ENCODE data around the gene NSMCE4A. TPM values are rescaled to one million over a fixed set of nuclear protein-coding genes. Genes with fewer than 3 reads are reported as not detected.

NSMCE4A gene
- polyA plus RNA-seq, 1 donor (not counting 4 experiments of a cell fraction or from before 2014, with no cell fraction given) = 52.0 TPM

- H3K79me2 ChIP-seq (ENCODE audit: control insufficient read depth, insufficient read depth, low read length) = no peaks in the 10 kb centered on the region
- no peak for TF ChIP-seq EZH2 (IDR thresholded peaks at IDR 0.05; ENCODE audit: low read length)
- TF ChIP-seq CTCF (optimal IDR thresholded peaks at IDR 0.05 in 1 of 3, IDR thresholded peaks at IDR 0.05 in 1 of 3, conservative IDR thresholded peaks at IDR 0.05 in 1 of 3; ENCODE audit: extremely low read depth in 1 of 3, insufficient read depth in 2 of 3, low read length in 3 of 3) = no peak
- DNase-seq (ENCODE audit: low read depth, low spot score) = no peak
- H3K4me3 ChIP-seq (ENCODE audit: control insufficient read depth in 2 of 3, extremely low read depth in 1 of 3, insufficient read depth in 2 of 3, low read depth in 1 of 3, low read length in 3 of 3) = no peak overlapping the region
- dilution Hi-C loops (cut with MboI; ENCODE audit: extremely low pct_ligation_motif_present, low sequenced_read_pairs) = no loop called here
- H3K27me3 ChIP-seq (ENCODE audit: control insufficient read depth, extremely low read depth, insufficient read depth, low read length) = peaks cover 6% of the 10 kb centered on the region
- no peak overlapping the region for H3K27ac ChIP-seq (ENCODE audit: control insufficient read depth, insufficient read depth, low read length)
- no peaks in the 10 kb centered on the region for H3K9me3 ChIP-seq (ENCODE audit: control insufficient read depth, low read depth, low read length)
- H3K36me3 ChIP-seq (ENCODE audit: control insufficient read depth in 2 of 2, extremely low read depth in 1 of 2, insufficient read depth in 2 of 2, low read length in 2 of 2) = no peaks in the 10 kb centered on the region
- no peaks in the 10 kb centered on the region for H3K9me1 ChIP-seq (ENCODE audit: control insufficient read depth, extremely low read depth, insufficient read depth, low read length)
- no peak overlapping the region for H3K4me2 ChIP-seq (ENCODE audit: control insufficient read depth, extremely low read depth, insufficient read depth, low read depth, low read length)
- FAIRE-seq = no peak
- peaks cover 21% of the 10 kb centered on the region for H3K4me1 ChIP-seq (ENCODE audit: control insufficient read depth, extremely low read depth, insufficient read depth, low read length)
- H2AFZ ChIP-seq (ENCODE audit: control insufficient read depth, low read length) = no peak overlapping the region
- no peaks in the 10 kb centered on the region for H4K20me1 ChIP-seq (ENCODE audit: control insufficient read depth, extremely low read depth, insufficient read depth, low read length)
- no peak overlapping the region for H3K9ac ChIP-seq (ENCODE audit: control insufficient read depth, extremely low read depth, insufficient read depth, low read length)
Observed at GRCh38 chr10:122022276-122022675, 47.3 kb upstream of the NSMCE4A start.

- peak; percentile 36 for FAIRE-seq
- Histone ChIP-seq H3K4me1 (ENCODE audit: control insufficient read depth, extremely low read depth, insufficient read depth, low read length) (peaks cover 21% of the 10 kb centered on the region), H3K27ac (ENCODE audit: control insufficient read depth, insufficient read depth, low read length) (no peak overlapping the region), H3K9ac (ENCODE audit: control insufficient read depth, extremely low read depth, insufficient read depth, low read length) (no peak overlapping the region), H2AFZ (ENCODE audit: control insufficient read depth, low read length) (peak overlapping the region; percentile 51), H4K20me1 (ENCODE audit: control insufficient read depth, extremely low read depth, insufficient read depth, low read length) (peaks cover 1% of the 10 kb centered on the region), H3K4me2 (ENCODE audit: control insufficient read depth, extremely low read depth, insufficient read depth, low read depth, low read length) (peak overlapping the region; percentile 59), H3K79me2 (ENCODE audit: control insufficient read depth, insufficient read depth, low read length) (no peaks in the 10 kb centered on the region), H3K4me3 (ENCODE audit: control insufficient read depth in 2 of 3, extremely low read depth in 1 of 3, insufficient read depth in 2 of 3, low read depth in 1 of 3, low read length in 3 of 3) (no peak overlapping the region), H3K9me3 (ENCODE audit: control insufficient read depth, low read depth, low read length) (no peaks in the 10 kb centered on the region), H3K36me3 (ENCODE audit: control insufficient read depth in 2 of 2, extremely low read depth in 1 of 2, insufficient read depth in 2 of 2, low read length in 2 of 2) (no peaks in the 10 kb centered on the region), H3K27me3 (ENCODE audit: control insufficient read depth, extremely low read depth, insufficient read depth, low read length) (peaks cover 6% of the 10 kb centered on the region), H3K9me1 (ENCODE audit: control insufficient read depth, extremely low read depth, insufficient read depth, low read length) (no peaks in the 10 kb centered on the region)
- dilution Hi-C loops (cut with MboI; ENCODE audit: extremely low pct_ligation_motif_present, low sequenced_read_pairs) = no loop called here
- no peak for DNase-seq (ENCODE audit: low read depth, low spot score)
- TF ChIP-seq EZH2 (IDR thresholded peaks at IDR 0.05; ENCODE audit: low read length) (no peak), CTCF (optimal IDR thresholded peaks at IDR 0.05 in 1 of 3, IDR thresholded peaks at IDR 0.05 in 1 of 3, conservative IDR thresholded peaks at IDR 0.05 in 1 of 3; ENCODE audit: extremely low read depth in 1 of 3, insufficient read depth in 2 of 3, low read length in 3 of 3) (no peak)
Observed at GRCh38 chr10:122021828-122022227, 46.8 kb upstream of the NSMCE4A start.
